WI38 (cell line): ENCODE results near the gene NUFIP1.

ENCODE experiments used
- H3K4me3 ChIP-seq: 2 replicates; pipeline ENCODE4 v1.5.1; 2011; ENCODE audit warnings: low read depth, mild to moderate bottlenecking, control low read depth, low read length
- TF ChIP-seq, protein P1 (sequence below): IDR thresholded peaks from 2 replicates; pipeline ENCODE4 v1.5.1; 2012; ENCODE audit warnings: low read depth, mild to moderate bottlenecking, control low read depth, low read length

The NUFIP1 gene

GRCh38 chr13:44978328-44978727, 10.9 kb downstream of the NUFIP1 start:
- TF ChIP-seq, protein P1, sequence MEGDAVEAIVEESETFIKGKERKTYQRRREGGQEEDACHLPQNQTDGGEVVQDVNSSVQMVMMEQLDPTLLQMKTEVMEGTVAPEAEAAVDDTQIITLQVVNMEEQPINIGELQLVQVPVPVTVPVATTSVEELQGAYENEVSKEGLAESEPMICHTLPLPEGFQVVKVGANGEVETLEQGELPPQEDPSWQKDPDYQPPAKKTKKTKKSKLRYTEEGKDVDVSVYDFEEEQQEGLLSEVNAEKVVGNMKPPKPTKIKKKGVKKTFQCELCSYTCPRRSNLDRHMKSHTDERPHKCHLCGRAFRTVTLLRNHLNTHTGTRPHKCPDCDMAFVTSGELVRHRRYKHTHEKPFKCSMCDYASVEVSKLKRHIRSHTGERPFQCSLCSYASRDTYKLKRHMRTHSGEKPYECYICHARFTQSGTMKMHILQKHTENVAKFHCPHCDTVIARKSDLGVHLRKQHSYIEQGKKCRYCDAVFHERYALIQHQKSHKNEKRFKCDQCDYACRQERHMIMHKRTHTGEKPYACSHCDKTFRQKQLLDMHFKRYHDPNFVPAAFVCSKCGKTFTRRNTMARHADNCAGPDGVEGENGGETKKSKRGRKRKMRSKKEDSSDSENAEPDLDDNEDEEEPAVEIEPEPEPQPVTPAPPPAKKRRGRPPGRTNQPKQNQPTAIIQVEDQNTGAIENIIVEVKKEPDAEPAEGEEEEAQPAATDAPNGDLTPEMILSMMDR = no peak
- H3K4me3 ChIP-seq = no peak overlapping the region

GRCh38 chr13:44976949-44977583, 12.2 kb downstream of the NUFIP1 start:
- no peak overlapping the region for H3K4me3 ChIP-seq
- TF ChIP-seq, protein P1 = no peak

DNA sequence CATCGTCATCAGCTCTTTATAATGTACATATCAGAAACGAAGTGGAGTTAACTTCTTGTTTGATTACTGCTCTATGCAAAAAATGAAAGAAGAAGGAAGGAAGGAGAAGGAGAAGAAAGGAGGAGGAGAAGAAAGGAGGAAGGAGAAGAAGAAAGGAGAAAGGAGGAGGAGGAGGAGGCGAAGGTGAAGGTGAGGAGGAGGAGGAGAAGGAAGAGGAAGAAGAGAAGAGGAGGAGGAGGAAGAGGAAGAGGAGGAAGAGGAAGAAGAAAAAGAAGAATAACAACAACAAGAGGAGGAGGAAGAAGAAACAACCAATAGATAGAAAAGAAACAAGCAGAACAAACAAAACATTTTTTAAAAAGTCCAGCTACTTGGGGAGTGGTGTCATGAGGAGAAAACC, 13.1 kb downstream of the NUFIP1 start:
- TF ChIP-seq, protein P1 = no peak
- H3K4me3 ChIP-seq = no peak overlapping the region

GRCh38 chr13:44974056-44974793, 15.0 kb downstream of the NUFIP1 start:
- TF ChIP-seq, protein P1 = no peak
- no peak overlapping the region for H3K4me3 ChIP-seq

- no peak overlapping the region for H3K4me3 ChIP-seq
- TF ChIP-seq, protein P1 = no peak
Measured at GRCh38 chr13:44972956-44973581, 16.2 kb downstream of the NUFIP1 start.

DNA sequence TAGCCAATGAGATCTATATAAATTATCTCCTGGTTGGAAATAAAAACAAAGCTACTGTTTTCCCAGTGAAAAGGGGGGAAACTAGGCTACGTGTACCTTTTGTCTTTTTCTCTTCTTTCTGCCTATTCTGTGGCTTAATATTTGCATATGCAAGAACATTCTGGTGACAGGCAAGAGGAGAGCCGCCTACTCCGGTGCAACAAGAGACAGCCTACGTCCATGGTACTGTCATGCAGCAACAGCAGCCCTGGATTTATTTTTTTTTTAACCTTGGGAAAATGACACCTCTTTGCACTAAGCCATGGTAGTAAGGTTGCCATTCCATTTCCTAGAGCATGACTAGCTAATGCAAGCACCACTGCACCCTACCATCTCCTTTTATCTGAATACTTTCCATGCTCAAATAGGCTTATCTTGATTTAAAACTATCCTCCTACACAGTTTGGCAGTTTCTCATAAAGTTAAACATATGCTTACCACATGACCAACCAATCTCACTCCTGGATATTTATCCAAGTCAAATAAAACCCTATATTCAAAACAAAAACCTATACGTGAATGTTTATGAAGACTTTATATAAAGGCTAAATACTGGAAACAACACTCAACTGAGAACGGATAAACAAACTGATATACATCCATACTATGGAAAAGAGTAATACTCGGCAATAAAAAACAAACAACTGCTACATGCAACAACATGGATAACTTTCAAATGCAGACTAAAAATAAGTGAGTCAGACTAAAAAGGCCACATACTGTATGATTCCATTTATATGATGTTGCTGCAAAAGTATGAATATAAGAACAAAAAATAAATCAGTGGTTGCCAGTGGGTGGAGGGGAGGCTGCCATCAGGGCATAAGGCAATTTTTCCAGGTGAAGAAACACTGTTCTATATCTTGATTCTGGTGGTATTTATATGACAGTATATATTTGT, 17.3 kb downstream of the NUFIP1 start:
- no peak overlapping the region for H3K4me3 ChIP-seq
- TF ChIP-seq, protein P1 = no peak
